CD4-positive, alpha-beta memory T cell (primary cell): ENCODE data around the gene IGFALS. TPM values are rescaled to one million over a fixed set of nuclear protein-coding genes. Genes with fewer than 3 reads are reported as not detected.

ENCODE experiments used
- CTCF ChIA-PET: fragments of 350-600 bp; sonication (Branson Sonifier 250); formaldehyde crosslinking; loops from one replicate; lab custom pipeline; 2021; ENCODE audit warnings: inconsistent platforms; ENCODE audit not compliant: partially characterized antibody; lab: Charles Lee
- POLR2A ChIA-PET: fragments of 350-600 bp; sonication (Branson Sonifier 250); formaldehyde crosslinking; loops from one replicate; lab custom pipeline; 2021; ENCODE audit not compliant: partially characterized antibody; lab: Charles Lee
- DNase-seq, 5 donors: peaks; one replicate each; pipeline versions ENCODE4 v3.0.0 to v3.0.0-alpha.2; 2020 to 2022; ENCODE audit warnings: mixed read lengths in 1 of 5
- H3K27ac ChIP-seq: one replicate; pipeline ENCODE4 v1.7.0; 2013; ENCODE audit warnings: low read depth, low read length
- H3K27me3 ChIP-seq: 2 replicates; pipeline ENCODE4 v1.7.0; 2013; ENCODE audit warnings: mild to moderate bottlenecking, low read length, moderate library complexity; ENCODE audit not compliant: insufficient read depth
- H3K36me3 ChIP-seq: 2 replicates; pipeline ENCODE4 v1.7.0; 2013; ENCODE audit warnings: mild to moderate bottlenecking, low read length, moderate library complexity; ENCODE audit not compliant: insufficient read depth
- H3K4me1 ChIP-seq: 2 replicates; pipeline ENCODE4 v1.7.0; 2013; ENCODE audit warnings: mild to moderate bottlenecking, low read length, moderate library complexity; ENCODE audit not compliant: insufficient read depth
- H3K4me3 ChIP-seq, 2 donors: one replicate each; pipeline ENCODE4 v1.7.0; 2013; ENCODE audit warnings: low read length in 2 of 2, mild to moderate bottlenecking in 1 of 2
- H3K9me3 ChIP-seq, 2 donors: one replicate each; pipeline ENCODE4 v1.7.0; 2013; ENCODE audit warnings: low read length in 2 of 2, control low read depth in 1 of 2; ENCODE audit not compliant: control insufficient read depth in 1 of 2
- H3K27ac Mint-ChIP-seq, 7 donors: one replicate each; pipeline ENCODE4 v1.8.0; 2020 to 2021; ENCODE audit warnings: mixed read lengths in 7 of 7, mild to moderate bottlenecking in 6 of 7, inconsistent platforms in 3 of 7, moderate library complexity in 3 of 7
- H3K27me3 Mint-ChIP-seq, 2 donors: one replicate each; pipeline ENCODE4 v1.8.0; 2020 to 2021; ENCODE audit warnings: mixed read lengths in 2 of 2
- H3K36me3 Mint-ChIP-seq, 2 donors: one replicate each; pipeline ENCODE4 v1.8.0; 2020 to 2021; ENCODE audit warnings: mixed read lengths in 2 of 2, inconsistent platforms in 1 of 2, mild to moderate bottlenecking in 1 of 2
- H3K4me1 Mint-ChIP-seq, 4 donors: one replicate each; pipeline ENCODE4 v1.8.0; 2020 to 2021; ENCODE audit warnings: mixed read lengths in 4 of 4, mild to moderate bottlenecking in 1 of 4
- H3K4me3 Mint-ChIP-seq, 8 donors: one replicate each; pipeline ENCODE4 v1.8.0; 2020 to 2021; ENCODE audit warnings: mixed read lengths in 8 of 8, mild to moderate bottlenecking in 7 of 8, moderate library complexity in 6 of 8, inconsistent platforms in 3 of 8
- H3K9me3 Mint-ChIP-seq, 8 donors: one replicate each; pipeline ENCODE4 v1.8.0; 2020 to 2021; ENCODE audit warnings: mixed read lengths in 8 of 8, mild to moderate bottlenecking in 5 of 8, inconsistent platforms in 3 of 8, moderate library complexity in 1 of 8
- intact Hi-C: fragments of 100-400 bp; cut with micrococcal nuclease; formaldehyde crosslinking; loops from one replicate; pipeline ENCODE4 v1.15.1; 2023
- polyA plus RNA-seq, 2 donors: library from polyadenylated mRNA; unstranded; fragments of 300-500 nt; fragmentation: Illumina TruSeq; gene quantifications; one replicate each; pipeline ENCODE4 v1.2.3, GENCODE V29; 2021
- total RNA-seq, 2 experiments: library from RNA; stranded (reverse); gene quantifications; one replicate each; pipeline ENCODE4 v1.2.3, GENCODE V29; 2021

Gene IGFALS
- total and polyA plus RNA-seq, 4 experiments from 2014 or later = 0.29 to 0.36 TPM; not detected in 2

- peaks cover 0 to 10% of the 10 kb centered on the region in 2 donors for H3K36me3 Mint-ChIP-seq
- peaks cover 23% of the 10 kb centered on the region for H3K4me1 ChIP-seq
- peaks cover 30% of the 10 kb centered on the region for H3K36me3 ChIP-seq
- no peaks in the 10 kb centered on the region for H3K27me3 ChIP-seq
- ChIA-PET CTCF (no interaction called here), POLR2A (no interaction called here)
- H3K27ac ChIP-seq = no peak overlapping the region
- intact Hi-C loops = no loop called here
- H3K9me3 Mint-ChIP-seq = peaks cover 0 to 2% (median 0%) of the 10 kb centered on the region in 8 donors
- DNase-seq = no peak
- no peak overlapping the region for H3K4me3 ChIP-seq
- H3K27ac Mint-ChIP-seq = no peak overlapping the region
- H3K9me3 ChIP-seq = no peaks in the 10 kb centered on the region
- H3K4me1 Mint-ChIP-seq = peaks cover 5 to 27% (median 15%) of the 10 kb centered on the region in 4 donors
- no peaks in the 10 kb centered on the region for H3K27me3 Mint-ChIP-seq
- no peak overlapping the region for H3K4me3 Mint-ChIP-seq
Measured at GRCh38 chr16:1821861-1822611, 28.5 kb upstream of the IGFALS start.

- Mint-ChIP-seq H3K9me3 (no peaks in the 10 kb centered on the region), H3K4me1 (peaks cover 5 to 23% (median 14%) of the 10 kb centered on the region in 4 donors), H3K27ac (peak overlapping the region in 1 of 7 donors; percentile 31), H3K4me3 (no peak overlapping the region), H3K36me3 (peaks cover 0 to 16% of the 10 kb centered on the region in 2 donors), H3K27me3 (no peaks in the 10 kb centered on the region)
- Histone ChIP-seq H3K4me3 (no peak overlapping the region), H3K27ac (no peak overlapping the region), H3K4me1 (peaks cover 23% of the 10 kb centered on the region), H3K36me3 (peaks cover 38% of the 10 kb centered on the region), H3K27me3 (no peaks in the 10 kb centered on the region), H3K9me3 (no peaks in the 10 kb centered on the region)
- intact Hi-C loops = no loop called here
- DNase-seq = no peak
- POLR2A ChIA-PET = no interaction called here
- CTCF ChIA-PET = no interaction called here
Measured at GRCh38 chr16:1820946-1821290, 27.4 kb upstream of the IGFALS start.

- peaks cover 17% of the 10 kb centered on the region for H3K4me1 ChIP-seq
- no peak for DNase-seq
- no peak overlapping the region for H3K4me3 ChIP-seq
- Mint-ChIP-seq H3K4me1 (peaks cover 5 to 17% (median 11%) of the 10 kb centered on the region in 4 donors), H3K36me3 (peaks cover 4 to 20% of the 10 kb centered on the region in 2 donors), H3K9me3 (no peaks in the 10 kb centered on the region), H3K27ac (peak overlapping the region in 1 of 7 donors; percentile 23), H3K27me3 (no peaks in the 10 kb centered on the region), H3K4me3 (no peak overlapping the region)
- no peaks in the 10 kb centered on the region for H3K9me3 ChIP-seq
- POLR2A ChIA-PET = no interaction called here
- CTCF ChIA-PET = no interaction called here
- intact Hi-C loops = no loop called here
- no peak overlapping the region for H3K27ac ChIP-seq
- H3K36me3 ChIP-seq = peaks cover 40% of the 10 kb centered on the region
- no peaks in the 10 kb centered on the region for H3K27me3 ChIP-seq
Measured at GRCh38 chr16:1820096-1820945, 26.8 kb upstream of the IGFALS start.

- Mint-ChIP-seq H3K4me1 (peaks cover 4 to 11% (median 7%) of the 10 kb centered on the region in 4 donors), H3K36me3 (peaks cover 5 to 24% of the 10 kb centered on the region in 2 donors), H3K27me3 (no peaks in the 10 kb centered on the region), H3K4me3 (no peak overlapping the region), H3K27ac (peak overlapping the region in 2 of 7 donors; percentile 37 to 51), H3K9me3 (no peaks in the 10 kb centered on the region)
- ChIA-PET CTCF (no interaction called here), POLR2A (no interaction called here)
- H3K9me3 ChIP-seq = no peaks in the 10 kb centered on the region
- H3K27ac ChIP-seq = no peak overlapping the region
- peaks cover 42% of the 10 kb centered on the region for H3K36me3 ChIP-seq
- DNase-seq = no peak
- peaks cover 10% of the 10 kb centered on the region for H3K4me1 ChIP-seq
- H3K4me3 ChIP-seq = no peak overlapping the region
- intact Hi-C loops = no loop called here
- H3K27me3 ChIP-seq = no peaks in the 10 kb centered on the region
Measured at GRCh38 chr16:1819611-1820010, 26.1 kb upstream of the IGFALS start.

- Histone ChIP-seq H3K4me1 (peaks cover 4% of the 10 kb centered on the region), H3K27me3 (no peaks in the 10 kb centered on the region), H3K36me3 (peaks cover 42% of the 10 kb centered on the region), H3K9me3 (no peaks in the 10 kb centered on the region), H3K27ac (no peak overlapping the region), H3K4me3 (no peak overlapping the region)
- Mint-ChIP-seq H3K4me1 (peaks cover 1 to 5% (median 4%) of the 10 kb centered on the region in 4 donors), H3K36me3 (peaks cover 5 to 25% of the 10 kb centered on the region in 2 donors), H3K27me3 (no peaks in the 10 kb centered on the region), H3K4me3 (no peak overlapping the region), H3K27ac (peak overlapping the region in 2 of 7 donors; percentile 37 to 51), H3K9me3 (no peaks in the 10 kb centered on the region)
- DNase-seq = no peak
- ChIA-PET CTCF (no interaction called here), POLR2A (no interaction called here)
- intact Hi-C loops = no loop called here
Measured at GRCh38 chr16:1818873-1819525, 25.5 kb upstream of the IGFALS start.

- Histone ChIP-seq H3K4me1 (no peaks in the 10 kb centered on the region), H3K4me3 (no peak overlapping the region), H3K36me3 (peaks cover 49% of the 10 kb centered on the region), H3K27me3 (no peaks in the 10 kb centered on the region), H3K9me3 (no peaks in the 10 kb centered on the region), H3K27ac (no peak overlapping the region)
- intact Hi-C loops = no loop called here
- peaks cover 10 to 30% of the 10 kb centered on the region in 2 donors for H3K36me3 Mint-ChIP-seq
- CTCF ChIA-PET = no interaction called here
- H3K27ac Mint-ChIP-seq = no peak overlapping the region
- H3K4me3 Mint-ChIP-seq = no peak overlapping the region
- H3K27me3 Mint-ChIP-seq = no peaks in the 10 kb centered on the region
- H3K4me1 Mint-ChIP-seq = peaks cover 2 to 5% (median 3%) of the 10 kb centered on the region in 4 donors
- DNase-seq = no peak
- no peaks in the 10 kb centered on the region for H3K9me3 Mint-ChIP-seq
- POLR2A ChIA-PET = no interaction called here
Measured at GRCh38 chr16:1818204-1818872, 24.8 kb upstream of the IGFALS start.
